Body of pancreas (tissue), 4 donors: ENCODE data around the gene COMMD10. TPM values are rescaled to one million over a fixed set of nuclear protein-coding genes. Genes with fewer than 3 reads are reported as not detected.

ENCODE experiments used
- ATAC-seq: fragments of 150-250 bp; one replicate; pipeline ENCODE4 v1.9.1; 2016
- DNase-seq, 4 donors: peaks; one replicate each; pipeline ENCODE4 v3.0.0-alpha.2; 2019
- H3K27ac ChIP-seq, 4 donors: fragments of 200-600 bp; sonication (generic); 1 replicate in 3 of 4; 2 replicates in 1 of 4; pipeline versions ENCODE4 v1.5.1 to v1.6.1; 2016 to 2019; ENCODE audit warnings: mild to moderate bottlenecking in 1 of 4, mixed read lengths in 1 of 4, moderate library complexity in 1 of 4
- H3K27me3 ChIP-seq, 2 donors: fragments of 200-600 bp; sonication (generic); one replicate each; pipeline ENCODE4 v1.6.0; 2016; ENCODE audit warnings: mild to moderate bottlenecking in 1 of 2
- H3K36me3 ChIP-seq, 2 donors: fragments of 200-600 bp; sonication (generic); replicated peaks in 1 of 2; 2 replicates each; pipeline ENCODE4 v1.5.1; 2016; ENCODE audit warnings: low read depth in 2 of 2; ENCODE audit not compliant: insufficient read depth in 1 of 2
- H3K4me1 ChIP-seq: fragments of 200-600 bp; sonication (generic); one replicate; pipeline ENCODE4 v1.6.0; 2016
- H3K4me3 ChIP-seq, 2 donors: fragments of 200-600 bp; sonication (generic); 1 replicate in 1 of 2; 2 replicates in 1 of 2; pipeline ENCODE4 v1.5.1; 2016 to 2019
- H3K9me3 ChIP-seq, 3 donors: fragments of 200-600 bp; sonication (generic); 1 replicate in 2 of 3; 2 replicates in 1 of 3; pipeline ENCODE4 v1.5.1; 2016
- POLR2A ChIP-seq, 3 donors: fragments of 450-650 bp; IDR thresholded peaks; one replicate each; pipeline ENCODE4 v1.6.1; 2016; ENCODE audit warnings: antibody characterized with exemption in 3 of 3, mild to moderate bottlenecking in 2 of 3
- WGBS, 2 donors: methylation state at CpG; one replicate each; pipeline ENCODE4 v1.1.5; 2017; 5-methylcytosine and 5-hydroxymethylcytosine counted together
- intact Hi-C: fragments of 100-400 bp; cut with DNase I; formaldehyde crosslinking; loops from one replicate; pipeline ENCODE4 v1.15.1; 2023
- total RNA-seq, 2 donors: library from RNA; depleted of rRNA; stranded (reverse); fragments of >200 nt; gene quantifications; one replicate each; pipeline ENCODE4 v1.1.0, GENCODE V29; 2016
- TF ChIP-seq, protein P1 (sequence below), 7 experiments: fragments of 450-650 bp in 4 of 7; fragments of 200-600 bp in 3 of 7; sonication (generic) in 3 of 7; IDR thresholded peaks; one replicate each; pipeline ENCODE4 v1.5.1; 2016 to 2019; ENCODE audit warnings: antibody characterized with exemption in 7 of 7

The COMMD10 gene
- total RNA-seq, 2 donors from 2014 or later, result 26.5 to 27.0 TPM

DNA sequence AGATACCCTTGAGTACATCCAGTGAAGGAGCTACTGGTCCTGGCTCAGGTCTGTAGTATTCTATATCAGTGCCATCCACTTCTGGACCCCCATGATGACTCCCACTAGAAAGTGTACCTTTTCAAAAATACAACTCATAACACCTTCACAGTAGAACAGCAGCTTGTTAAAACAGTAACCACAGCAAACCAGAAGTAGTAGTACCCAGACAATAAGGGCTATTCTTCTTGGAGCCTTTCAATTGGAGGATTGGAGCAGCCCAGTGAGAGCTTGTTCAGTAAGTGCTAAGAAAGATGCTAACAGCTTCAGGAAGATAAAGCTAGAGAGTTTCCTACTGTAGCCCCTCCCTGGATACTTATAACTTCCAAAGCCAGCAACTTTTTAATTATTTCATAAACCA is 42.5 kb upstream of the COMMD10 start:
- no peaks in the 10 kb centered on the region for H3K9me3 ChIP-seq
- DNase-seq (no peak), ATAC-seq (no peak)
- intact Hi-C loops, result no loop called here
- no peak for TF ChIP-seq POLR2A (IDR thresholded peaks at IDR 0.05)
- TF ChIP-seq, protein P1, sequence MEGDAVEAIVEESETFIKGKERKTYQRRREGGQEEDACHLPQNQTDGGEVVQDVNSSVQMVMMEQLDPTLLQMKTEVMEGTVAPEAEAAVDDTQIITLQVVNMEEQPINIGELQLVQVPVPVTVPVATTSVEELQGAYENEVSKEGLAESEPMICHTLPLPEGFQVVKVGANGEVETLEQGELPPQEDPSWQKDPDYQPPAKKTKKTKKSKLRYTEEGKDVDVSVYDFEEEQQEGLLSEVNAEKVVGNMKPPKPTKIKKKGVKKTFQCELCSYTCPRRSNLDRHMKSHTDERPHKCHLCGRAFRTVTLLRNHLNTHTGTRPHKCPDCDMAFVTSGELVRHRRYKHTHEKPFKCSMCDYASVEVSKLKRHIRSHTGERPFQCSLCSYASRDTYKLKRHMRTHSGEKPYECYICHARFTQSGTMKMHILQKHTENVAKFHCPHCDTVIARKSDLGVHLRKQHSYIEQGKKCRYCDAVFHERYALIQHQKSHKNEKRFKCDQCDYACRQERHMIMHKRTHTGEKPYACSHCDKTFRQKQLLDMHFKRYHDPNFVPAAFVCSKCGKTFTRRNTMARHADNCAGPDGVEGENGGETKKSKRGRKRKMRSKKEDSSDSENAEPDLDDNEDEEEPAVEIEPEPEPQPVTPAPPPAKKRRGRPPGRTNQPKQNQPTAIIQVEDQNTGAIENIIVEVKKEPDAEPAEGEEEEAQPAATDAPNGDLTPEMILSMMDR (IDR thresholded peaks at IDR 0.05), result no peak
- no peaks in the 10 kb centered on the region for H3K27me3 ChIP-seq
- no peaks in the 10 kb centered on the region for H3K4me1 ChIP-seq
- no peaks in the 10 kb centered on the region for H3K36me3 ChIP-seq
- H3K4me3 ChIP-seq, result no peak overlapping the region
- no peak overlapping the region for H3K27ac ChIP-seq

DNA sequence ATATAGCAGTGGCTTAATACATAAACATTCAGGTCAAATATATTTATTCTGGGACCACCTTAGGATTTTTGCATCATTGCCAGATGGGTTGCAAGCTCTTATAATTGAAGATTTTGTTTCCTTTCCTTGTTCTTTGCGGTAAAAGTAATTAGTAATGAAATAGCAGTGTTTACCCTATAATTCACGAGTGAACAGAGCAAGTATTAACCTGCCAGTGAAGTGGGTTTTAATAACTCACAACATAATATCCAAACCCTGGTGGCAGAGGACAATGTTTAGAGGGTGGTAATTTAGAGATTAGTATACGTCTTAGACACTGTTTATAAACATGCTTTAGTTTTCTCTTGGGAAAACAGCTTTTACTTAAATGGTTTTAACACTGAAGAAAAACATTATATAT is 40.8 kb upstream of the COMMD10 start:
- H3K4me1 ChIP-seq, result no peaks in the 10 kb centered on the region
- no peaks in the 10 kb centered on the region for H3K36me3 ChIP-seq
- TF ChIP-seq, protein P1 (IDR thresholded peaks at IDR 0.05), result no peak
- H3K9me3 ChIP-seq, result no peaks in the 10 kb centered on the region
- WGBS, 2 donors, result 57 to 65% methylated on average over 3 of the region's 3 CpGs
- H3K4me3 ChIP-seq, result no peak overlapping the region
- H3K27ac ChIP-seq, result no peak overlapping the region
- DNase-seq, result no peak
- intact Hi-C loops, result no loop called here
- ATAC-seq, result no peak
- H3K27me3 ChIP-seq, result no peaks in the 10 kb centered on the region

- Histone ChIP-seq H3K27ac (no peak overlapping the region), H3K4me1 (no peaks in the 10 kb centered on the region), H3K9me3 (no peaks in the 10 kb centered on the region), H3K4me3 (no peak overlapping the region), H3K27me3 (no peaks in the 10 kb centered on the region), H3K36me3 (no peaks in the 10 kb centered on the region)
- 43 to 59% methylated on average over 2 of the region's 2 CpGs for WGBS, 2 donors
- ATAC-seq, result no peak
- no peak for DNase-seq
- intact Hi-C loops, result no loop called here
- TF ChIP-seq, protein P1 (IDR thresholded peaks at IDR 0.05), result no peak
- TF ChIP-seq POLR2A (IDR thresholded peaks at IDR 0.05), result no peak
Observed at GRCh38 chr5:116045821-116046220, 39.0 kb upstream of the COMMD10 start.

GRCh38 chr5:116046261-116046660 is 38.6 kb upstream of the COMMD10 start:
- DNase-seq (no peak), ATAC-seq (no peak)
- no peak for TF ChIP-seq POLR2A (IDR thresholded peaks at IDR 0.05)
- TF ChIP-seq, protein P1 (IDR thresholded peaks at IDR 0.05), result no peak
- H3K9me3 ChIP-seq, result no peaks in the 10 kb centered on the region
- no peaks in the 10 kb centered on the region for H3K4me1 ChIP-seq
- 69 to 70% methylated on average over 3 of the region's 3 CpGs for WGBS, 2 donors
- no peak overlapping the region for H3K4me3 ChIP-seq
- intact Hi-C loops, result no loop called here
- H3K27ac ChIP-seq, result no peak overlapping the region
- H3K36me3 ChIP-seq, result no peaks in the 10 kb centered on the region
- H3K27me3 ChIP-seq, result no peaks in the 10 kb centered on the region

GRCh38 chr5:116046823-116047222 is 38.0 kb upstream of the COMMD10 start:
- no peak for ATAC-seq
- H3K27me3 ChIP-seq, result no peaks in the 10 kb centered on the region
- no peak overlapping the region for H3K4me3 ChIP-seq
- TF ChIP-seq, protein P1 (IDR thresholded peaks at IDR 0.05), result no peak
- TF ChIP-seq POLR2A (IDR thresholded peaks at IDR 0.05), result no peak
- DNase-seq, result no peak
- no peaks in the 10 kb centered on the region for H3K36me3 ChIP-seq
- H3K27ac ChIP-seq, result no peak overlapping the region
- H3K4me1 ChIP-seq, result no peaks in the 10 kb centered on the region
- intact Hi-C loops, result no loop called here
- WGBS, 2 donors, result 61 to 80% methylated on average over 2 of the region's 2 CpGs
- H3K9me3 ChIP-seq, result no peaks in the 10 kb centered on the region
